Activated T-cell treated with anti-CD3 and anti-CD28 coated beads, Interleukin-2, amount 50 U/mL, for 72 hours (primary cell): ENCODE measurements around the gene KLF7. TPM values are rescaled to one million over a fixed set of nuclear protein-coding genes. Genes with fewer than 3 reads are reported as not detected.

Source experiments
- total RNA-seq, 2 donors: library from RNA; stranded (reverse); gene quantifications; one replicate each; pipeline ENCODE4 v1.2.3, GENCODE V29; 2022

KLF7 gene
- total RNA-seq, 2 donors from 2014 or later, result 31.2 to 43.4 TPM

Other genes with a start within 250 kb of the KLF7 start
- gene CPO, start 226.4 kb downstream of the KLF7 start, total RNA-seq, result under 1 TPM in 1 of 2 donors, not detected in 1; 0.21 TPM